Renal cortical epithelial cell (primary cell): Measurements from ENCODE around the gene HPCAL1. TPM values are rescaled to one million over a fixed set of nuclear protein-coding genes. Genes with fewer than 3 reads are reported as not detected.

Source experiments
- DNase-seq: peaks from one replicate; pipeline ENCODE4 v3.0.0-alpha.2; 2011; ENCODE audit warnings: low read depth
- total RNA-seq: library from RNA; depleted of rRNA; stranded (reverse); fragments of >200 nt; gene quantifications from 2 replicates; pipeline ENCODE4 v1.2.3, GENCODE V29; 2014

HPCAL1 gene
- total RNA-seq, 1 donor from 2014 or later = 90.2 TPM

GRCh38 chr2:10462178-10463083 lies 159.7 kb downstream of the HPCAL1 start:
- DNase-seq = no peak

- DNase-seq = no peak
Measured at GRCh38 chr2:10465910-10466309, 163.2 kb downstream of the HPCAL1 start.

- DNase-seq = no peak
Measured at GRCh38 chr2:10466801-10467200, 164.1 kb downstream of the HPCAL1 start.

- DNase-seq = no peak
Measured at GRCh38 chr2:10467401-10467800, 164.7 kb downstream of the HPCAL1 start.

GRCh38 chr2:10469301-10469700 lies 166.6 kb downstream of the HPCAL1 start:
- no peak for DNase-seq

GRCh38 chr2:10469955-10470608 lies 167.4 kb downstream of the HPCAL1 start:
- no peak for DNase-seq

- DNase-seq = no peak
Measured at GRCh38 chr2:10471046-10471571, 168.4 kb downstream of the HPCAL1 start.

GRCh38 chr2:10471955-10472354 lies 169.3 kb downstream of the HPCAL1 start:
- no peak for DNase-seq

- DNase-seq = no peak
Measured at GRCh38 chr2:10473121-10473756, 170.5 kb downstream of the HPCAL1 start.

GRCh38 chr2:10475221-10475722 lies 172.6 kb downstream of the HPCAL1 start:
- no peak for DNase-seq

- DNase-seq = no peak
Measured at GRCh38 chr2:10475811-10476660, 173.3 kb downstream of the HPCAL1 start.

- DNase-seq = no peak
Measured at GRCh38 chr2:10476723-10477442, 174.2 kb downstream of the HPCAL1 start.

Other genes with a start within 250 kb of the HPCAL1 start
- gene CYS1, start 222.5 kb upstream of the HPCAL1 start, total RNA-seq = 34.2 and 223 TPM in 2 replicates
- gene RRM2, start 180.2 kb upstream of the HPCAL1 start, total RNA-seq = 3.4 and 17.9 TPM in 2 replicates
- 79.7 and 133 TPM in 2 replicates for gene ODC1, start 145.4 kb downstream of the HPCAL1 start, total RNA-seq